Mesenchymal stem cell (in vitro differentiated cells and primary cell): ENCODE measurements around the gene PDS5A.
"Not testable (repeated sequence)": the region's sequence is repeated elsewhere in the genome, so short reads cannot be mapped to it uniquely, and the experiment has no call there.

ENCODE experiments used
- DNase-seq: peaks from one replicate; pipeline ENCODE4 v3.0.0-alpha.2; 2013
- H2AFZ ChIP-seq: one replicate; pipeline ENCODE4 v1.6.1; 2013; ENCODE audit warnings: low read depth, mild to moderate bottlenecking, control low read depth, inconsistent platforms, low read length, moderate library complexity
- H2AK5ac ChIP-seq: 2 replicates; pipeline ENCODE4 v1.6.1; 2013; ENCODE audit warnings: low read length, moderate library complexity, mild to moderate bottlenecking, inconsistent platforms; ENCODE audit not compliant: severe bottlenecking
- H2BK120ac ChIP-seq: one replicate; pipeline ENCODE4 v1.6.1; 2013; ENCODE audit warnings: low read depth, mild to moderate bottlenecking, inconsistent platforms, low read length, moderate library complexity
- H2BK12ac ChIP-seq, 2 experiments: one replicate each; pipeline ENCODE4 v1.6.1; 2013; ENCODE audit warnings: inconsistent platforms in 2 of 2, low read length in 2 of 2, mild to moderate bottlenecking in 2 of 2, moderate library complexity in 2 of 2, control low read depth in 1 of 2
- H2BK15ac ChIP-seq: one replicate; pipeline ENCODE4 v1.6.1; 2013; ENCODE audit warnings: mild to moderate bottlenecking, low read depth, inconsistent platforms; ENCODE audit not compliant: poor library complexity, severe bottlenecking
- H2BK5ac ChIP-seq: 2 replicates; pipeline ENCODE4 v1.6.1; 2013; ENCODE audit warnings: low read depth, mild to moderate bottlenecking, low read length, control low read depth, inconsistent platforms; ENCODE audit not compliant: poor library complexity, severe bottlenecking
- H3K14ac ChIP-seq, 2 experiments: one replicate each; pipeline ENCODE4 v1.6.1; 2013; ENCODE audit warnings: inconsistent platforms in 2 of 2, low read length in 2 of 2, control low read depth in 1 of 2, mild to moderate bottlenecking in 1 of 2, moderate library complexity in 1 of 2
- H3K18ac ChIP-seq, 2 experiments: one replicate each; pipeline ENCODE4 v1.6.1; 2013; ENCODE audit warnings: inconsistent platforms in 2 of 2, low read length in 2 of 2, control low read depth in 1 of 2, low read depth in 1 of 2, mild to moderate bottlenecking in 1 of 2
- H3K23ac ChIP-seq, 2 experiments: one replicate each; pipeline ENCODE4 v1.6.1; 2013; ENCODE audit warnings: inconsistent platforms in 2 of 2, low read length in 2 of 2, mild to moderate bottlenecking in 2 of 2, moderate library complexity in 2 of 2, control low read depth in 1 of 2
- H3K27ac ChIP-seq: 2 replicates; pipeline ENCODE4 v1.5.1; 2013; ENCODE audit warnings: mild to moderate bottlenecking, moderate library complexity, low read length, control low read depth, inconsistent platforms; ENCODE audit not compliant: poor library complexity, severe bottlenecking
- H3K27me3 ChIP-seq, 2 experiments: 2 replicates each; pipeline versions ENCODE4 v1.6.1 to v1.7.0; 2013; ENCODE audit warnings: low read length in 2 of 2, mild to moderate bottlenecking in 2 of 2, moderate library complexity in 2 of 2, control low read depth in 1 of 2, inconsistent platforms in 1 of 2; ENCODE audit not compliant: control insufficient read depth in 1 of 2, insufficient read depth in 1 of 2
- H3K36me3 ChIP-seq, 2 experiments: 2 replicates each; pipeline versions ENCODE4 v1.6.1 to v1.7.0; 2013; ENCODE audit warnings: low read length in 2 of 2, control low read depth in 1 of 2, inconsistent platforms in 1 of 2, low read depth in 1 of 2, mild to moderate bottlenecking in 1 of 2; ENCODE audit not compliant: insufficient read depth in 2 of 2, control insufficient read depth in 1 of 2
- H3K4ac ChIP-seq, 2 experiments: one replicate each; pipeline ENCODE4 v1.6.1; 2013; ENCODE audit warnings: inconsistent platforms in 2 of 2, low read length in 2 of 2, mild to moderate bottlenecking in 2 of 2, moderate library complexity in 2 of 2, control low read depth in 1 of 2, low read depth in 1 of 2
- H3K4me1 ChIP-seq: 2 replicates; pipeline ENCODE4 v1.6.1; 2013; ENCODE audit warnings: low read depth, low read length, control low read depth; ENCODE audit not compliant: control insufficient read depth, insufficient read depth
- H3K4me2 ChIP-seq: 2 replicates; pipeline ENCODE4 v1.6.1; 2013; ENCODE audit warnings: low read length, mild to moderate bottlenecking, inconsistent platforms; ENCODE audit not compliant: poor library complexity, severe bottlenecking
- H3K4me3 ChIP-seq, 2 experiments: 2 replicates each; pipeline versions ENCODE4 v1.5.1 to v1.7.0; 2013; ENCODE audit warnings: low read length in 2 of 2, mild to moderate bottlenecking in 2 of 2, control low read depth in 1 of 2, low read depth in 1 of 2; ENCODE audit not compliant: insufficient read depth in 1 of 2
- H3K79me1 ChIP-seq: replicated peaks from 2 replicates; pipeline ENCODE4 v1.6.1; 2013; ENCODE audit warnings: mild to moderate bottlenecking, control low read depth, low read length, inconsistent platforms; ENCODE audit not compliant: poor library complexity, severe bottlenecking
- H3K9ac ChIP-seq: 2 replicates; pipeline ENCODE4 v1.7.0; 2013; ENCODE audit warnings: mild to moderate bottlenecking, low read length, moderate library complexity
- H3K9me3 ChIP-seq: 2 replicates; pipeline ENCODE4 v1.7.0; 2013; ENCODE audit warnings: mild to moderate bottlenecking, low read length; ENCODE audit not compliant: control insufficient read depth
- H4K8ac ChIP-seq: one replicate; pipeline ENCODE4 v1.6.1; 2013; ENCODE audit warnings: inconsistent platforms, mild to moderate bottlenecking, low read length, moderate library complexity
- H4K91ac ChIP-seq: one replicate; pipeline ENCODE4 v1.6.1; 2013; ENCODE audit warnings: mild to moderate bottlenecking, low read length, inconsistent platforms
- WGBS: methylation state at CpG from one replicate; pipeline ENCODE4 v1.1.7; 2013; ENCODE audit warnings: mixed read lengths; 5-methylcytosine and 5-hydroxymethylcytosine counted together

PDS5A gene

GRCh38 chr4:39841894-39842293, 135.8 kb downstream of the PDS5A start:
- no peak overlapping the region for H3K14ac ChIP-seq
- no peak overlapping the region for H3K4me3 ChIP-seq
- H2BK120ac ChIP-seq, result no peak overlapping the region
- no peak overlapping the region for H3K4me2 ChIP-seq
- H2BK5ac ChIP-seq, result no peak overlapping the region
- no peak overlapping the region for H3K27ac ChIP-seq
- no peak overlapping the region for H3K9ac ChIP-seq
- 83% methylated on average over 1 of the region's 3 CpGs for WGBS
- peaks cover 3% of the 10 kb centered on the region for H3K4me1 ChIP-seq
- peaks cover 9% of the 10 kb centered on the region for H3K79me1 ChIP-seq
- no peak overlapping the region for H2AK5ac ChIP-seq
- no peaks in the 10 kb centered on the region for H3K9me3 ChIP-seq
- no peak overlapping the region for H2AFZ ChIP-seq
- H4K8ac ChIP-seq, result no peak overlapping the region
- H4K91ac ChIP-seq, result no peak overlapping the region
- peaks cover 41 to 94% of the 10 kb centered on the region in 2 experiments for H3K36me3 ChIP-seq
- H3K23ac ChIP-seq, result no peak overlapping the region
- H2BK15ac ChIP-seq, result no peak overlapping the region
- H2BK12ac ChIP-seq, result no peak overlapping the region
- no peak for DNase-seq
- H3K27me3 ChIP-seq, result no peaks in the 10 kb centered on the region
- H3K18ac ChIP-seq, result no peak overlapping the region
- H3K4ac ChIP-seq, result no peak overlapping the region

- DNase-seq, H3K27ac ChIP-seq, H2BK120ac ChIP-seq, H2BK12ac ChIP-seq, H3K27me3 ChIP-seq, H2BK5ac ChIP-seq, H3K14ac ChIP-seq, H3K18ac ChIP-seq, H3K23ac ChIP-seq, H3K9me3 ChIP-seq, H3K4me1 ChIP-seq, H3K79me1 ChIP-seq, H2BK15ac ChIP-seq, H2AK5ac ChIP-seq, H2AFZ ChIP-seq, H3K4ac ChIP-seq, H3K4me3 ChIP-seq, H4K8ac ChIP-seq, H3K4me2 ChIP-seq, H3K9ac ChIP-seq, H4K91ac ChIP-seq: not testable (repeated sequence)
- peaks cover 43 to 90% of the 10 kb centered on the region in 2 experiments for H3K36me3 ChIP-seq
- 97% methylated on average over 14 of the region's 14 CpGs for WGBS
Measured at GRCh38 chr4:39840516-39840915, 137.2 kb downstream of the PDS5A start.

GRCh38 chr4:39840027-39840426, 137.7 kb downstream of the PDS5A start:
- Histone ChIP-seq H3K9me3 (no peaks in the 10 kb centered on the region), H3K4me2 (no peak overlapping the region), H2BK5ac (no peak overlapping the region), H4K91ac (no peak overlapping the region), H3K18ac (no peak overlapping the region), H3K4me1 (no peaks in the 10 kb centered on the region), H3K4ac (no peak overlapping the region), H2BK12ac (no peak overlapping the region), H2BK120ac (no peak overlapping the region), H3K27ac (no peak overlapping the region), H3K27me3 (no peaks in the 10 kb centered on the region), H3K36me3 (peaks cover 46 to 90% of the 10 kb centered on the region in 2 experiments), H2BK15ac (no peak overlapping the region), H3K9ac (no peak overlapping the region), H2AFZ (no peak overlapping the region), H3K4me3 (no peak overlapping the region), H3K23ac (no peak overlapping the region), H2AK5ac (no peak overlapping the region), H3K14ac (no peak overlapping the region), H3K79me1 (peaks cover 6% of the 10 kb centered on the region), H4K8ac (no peak overlapping the region)
- 96% methylated on average over 8 of the region's 9 CpGs for WGBS
- DNase-seq, result no peak

- peaks cover 43 to 89% of the 10 kb centered on the region in 2 experiments for H3K36me3 ChIP-seq
- not testable (repeated sequence) for H2BK15ac ChIP-seq, H3K4me1 ChIP-seq, H3K79me1 ChIP-seq, H3K18ac ChIP-seq, H3K9me3 ChIP-seq, DNase-seq, H3K4me2 ChIP-seq, H4K91ac ChIP-seq, H2AFZ ChIP-seq, H2AK5ac ChIP-seq, H2BK12ac ChIP-seq, H3K23ac ChIP-seq, H3K4ac ChIP-seq, H4K8ac ChIP-seq, H3K27me3 ChIP-seq, H3K27ac ChIP-seq, H3K14ac ChIP-seq, H2BK120ac ChIP-seq, H2BK5ac ChIP-seq, H3K9ac ChIP-seq, H3K4me3 ChIP-seq
- WGBS, result over 99% methylated on average over 11 of the region's 11 CpGs
Measured at GRCh38 chr4:39838431-39838830, 139.3 kb downstream of the PDS5A start.
